Muscle of leg (tissue), 11 donors: ENCODE results near the gene AOPEP. TPM values are rescaled to one million over a fixed set of nuclear protein-coding genes. Genes with fewer than 3 reads are reported as not detected.

Source experiments
- DNase-seq: peaks from one replicate; pipeline ENCODE4 v3.0.0; 2013
- H3K27ac ChIP-seq: one replicate; pipeline ENCODE4 v1.5.1; 2013; ENCODE audit warnings: mild to moderate bottlenecking, low read length, control low read depth
- H3K27me3 ChIP-seq: one replicate; pipeline ENCODE4 v1.6.1; 2013; ENCODE audit warnings: low read length; ENCODE audit not compliant: control insufficient read depth, insufficient read depth
- H3K36me3 ChIP-seq: one replicate; pipeline ENCODE4 v1.6.1; 2013; ENCODE audit warnings: low read length; ENCODE audit not compliant: control insufficient read depth, insufficient read depth
- H3K4me1 ChIP-seq: one replicate; pipeline ENCODE4 v1.6.1; 2013; ENCODE audit warnings: low read length; ENCODE audit not compliant: control insufficient read depth, insufficient read depth
- H3K4me3 ChIP-seq: one replicate; pipeline ENCODE4 v1.5.1; 2013; ENCODE audit warnings: low read length, control low read depth
- H3K9me3 ChIP-seq: replicated peaks from 2 replicates; pipeline ENCODE4 v1.6.1; 2013; ENCODE audit warnings: low read depth, low read length; ENCODE audit not compliant: control insufficient read depth
- WGBS: methylation state at CpG from one replicate; pipeline ENCODE4 v1.1.5; 2013; ENCODE audit warnings: missing lambda C conversion rate; ENCODE audit not compliant: insufficient coverage; 5-methylcytosine and 5-hydroxymethylcytosine counted together
- polyA plus RNA-seq, 8 donors: library from polyadenylated mRNA; unstranded; fragments of 120-200 nt; gene quantifications; one replicate each; pipeline versions ENCODE4 v1.2.1 to v1.2.3, GENCODE V29; 2013; ENCODE audit warnings: inconsistent platforms in 1 of 8, low replicate concordance in 1 of 8; ENCODE audit not compliant: insufficient read length in 8 of 8, insufficient read depth in 1 of 8
- total RNA-seq: library from RNA; stranded (reverse); fragments of 120-200 nt; gene quantifications from one replicate; pipeline ENCODE4 v1.2.4, GENCODE V29; 2013

Gene AOPEP
- total and polyA plus RNA-seq, 9 donors, result 35.0 to 52.3 (median 43.3) TPM

GRCh38 chr9:94690344-94690743 lies 36.2 kb upstream of the AOPEP start:
- H3K9me3 ChIP-seq, result no peaks in the 10 kb centered on the region
- no peaks in the 10 kb centered on the region for H3K36me3 ChIP-seq
- H3K27me3 ChIP-seq, result no peaks in the 10 kb centered on the region
- H3K4me3 ChIP-seq, result no peak overlapping the region
- H3K4me1 ChIP-seq, result no peaks in the 10 kb centered on the region
- H3K27ac ChIP-seq, result no peak overlapping the region
- no peak for DNase-seq
- 85% methylated on average over 8 of the region's 9 CpGs for WGBS

- Histone ChIP-seq H3K4me1 (no peaks in the 10 kb centered on the region), H3K27me3 (no peaks in the 10 kb centered on the region), H3K36me3 (no peaks in the 10 kb centered on the region), H3K27ac (no peak overlapping the region), H3K4me3 (no peak overlapping the region), H3K9me3 (no peaks in the 10 kb centered on the region)
- WGBS, result 57% methylated on average over 3 of the region's 4 CpGs
- DNase-seq, result no peak
These were observed 33.9 kb upstream of the AOPEP start for GRCh38 chr9:94692601-94693000.

- no peaks in the 10 kb centered on the region for H3K9me3 ChIP-seq
- no peak overlapping the region for H3K27ac ChIP-seq
- H3K4me3 ChIP-seq, result no peak overlapping the region
- no peaks in the 10 kb centered on the region for H3K36me3 ChIP-seq
- no peaks in the 10 kb centered on the region for H3K4me1 ChIP-seq
- H3K27me3 ChIP-seq, result no peaks in the 10 kb centered on the region
- WGBS, result 100% methylated on average over 2 of the region's 8 CpGs
- DNase-seq, result no peak
These were observed 32.9 kb upstream of the AOPEP start for GRCh38 chr9:94693485-94694204.

GRCh38 chr9:94696545-94696944 lies 30.0 kb upstream of the AOPEP start:
- Histone ChIP-seq H3K36me3 (no peaks in the 10 kb centered on the region), H3K4me3 (no peak overlapping the region), H3K27ac (no peak overlapping the region), H3K27me3 (no peaks in the 10 kb centered on the region), H3K4me1 (no peaks in the 10 kb centered on the region), H3K9me3 (no peaks in the 10 kb centered on the region)
- no peak for DNase-seq
- 65% methylated on average over 2 of the region's 5 CpGs for WGBS

GRCh38 chr9:94697972-94698581 lies 28.4 kb upstream of the AOPEP start:
- Histone ChIP-seq H3K36me3 (no peaks in the 10 kb centered on the region), H3K27ac (no peak overlapping the region), H3K27me3 (no peaks in the 10 kb centered on the region), H3K4me3 (no peak overlapping the region), H3K9me3 (no peaks in the 10 kb centered on the region), H3K4me1 (no peaks in the 10 kb centered on the region)
- no peak for DNase-seq
- 28% methylated on average over 4 of the region's 5 CpGs for WGBS

GRCh38 chr9:94699715-94700373 lies 26.7 kb upstream of the AOPEP start:
- Histone ChIP-seq H3K36me3 (no peaks in the 10 kb centered on the region), H3K4me1 (no peaks in the 10 kb centered on the region), H3K4me3 (no peak overlapping the region), H3K27me3 (no peaks in the 10 kb centered on the region), H3K27ac (no peak overlapping the region), H3K9me3 (no peaks in the 10 kb centered on the region)
- no peak for DNase-seq
- WGBS, result 88% methylated on average over 4 of the region's 4 CpGs

- WGBS, result 100% methylated on average over 1 of the region's 3 CpGs
- no peak for DNase-seq
- Histone ChIP-seq H3K27me3 (no peaks in the 10 kb centered on the region), H3K27ac (no peak overlapping the region), H3K36me3 (no peaks in the 10 kb centered on the region), H3K4me1 (no peaks in the 10 kb centered on the region), H3K9me3 (no peaks in the 10 kb centered on the region), H3K4me3 (no peak overlapping the region)
These were observed 26.1 kb upstream of the AOPEP start for GRCh38 chr9:94700445-94700844.

- no peaks in the 10 kb centered on the region for H3K4me1 ChIP-seq
- WGBS, result no CpG with 5 or more reads among the region's 4 CpGs
These were observed 22.9 kb upstream of the AOPEP start for GRCh38 chr9:94703488-94704140.

GRCh38 chr9:94705162-94705702 lies 21.3 kb upstream of the AOPEP start:
- Histone ChIP-seq H3K27me3 (no peaks in the 10 kb centered on the region), H3K4me1 (no peaks in the 10 kb centered on the region), H3K4me3 (no peak overlapping the region), H3K9me3 (no peaks in the 10 kb centered on the region), H3K36me3 (no peaks in the 10 kb centered on the region), H3K27ac (no peak overlapping the region)
- no CpG with 5 or more reads among the region's 7 CpGs for WGBS
- no peak for DNase-seq

More at GRCh38 chr9:94703488-94704140, 22.9 kb upstream of the AOPEP start:
- H3K9me3 ChIP-seq, result no peaks in the 10 kb centered on the region
- H3K27ac ChIP-seq, result no peak overlapping the region
- no peaks in the 10 kb centered on the region for H3K36me3 ChIP-seq
- H3K4me3 ChIP-seq, result no peak overlapping the region
- no peaks in the 10 kb centered on the region for H3K27me3 ChIP-seq
- DNase-seq, result no peak

GRCh38 chr9:94706922-94707321 lies 19.6 kb upstream of the AOPEP start:
- DNase-seq, result no peak
- 66% methylated on average over 2 of the region's 5 CpGs for WGBS
- Histone ChIP-seq H3K27me3 (no peaks in the 10 kb centered on the region), H3K27ac (no peak overlapping the region), H3K4me3 (no peak overlapping the region), H3K36me3 (no peaks in the 10 kb centered on the region), H3K9me3 (no peaks in the 10 kb centered on the region), H3K4me1 (no peaks in the 10 kb centered on the region)
